HG03378 (cell line): ENCODE results near the gene NFE2L3.
"Not testable (repeated sequence)": the region's sequence is repeated elsewhere in the genome, so short reads cannot be mapped to it uniquely, and the experiment has no call there.

Experiments
- ATAC-seq: cut with Tn5 transposase; IDR thresholded peaks from one replicate; pipeline ENCODE4 v1.9.1; 2021; ENCODE audit warnings: mild to moderate bottlenecking, moderate library complexity; ENCODE audit not compliant: unreplicated experiment

Gene NFE2L3

GRCh38 chr7:26185844-26186180 is 33.8 kb downstream of the NFE2L3 start:
- ATAC-seq, result no peak

- ATAC-seq, result no peak
These were observed 34.6 kb downstream of the NFE2L3 start for GRCh38 chr7:26186364-26187311.

- no peak for ATAC-seq
These were observed 35.6 kb downstream of the NFE2L3 start for GRCh38 chr7:26187380-26188205.

DNA sequence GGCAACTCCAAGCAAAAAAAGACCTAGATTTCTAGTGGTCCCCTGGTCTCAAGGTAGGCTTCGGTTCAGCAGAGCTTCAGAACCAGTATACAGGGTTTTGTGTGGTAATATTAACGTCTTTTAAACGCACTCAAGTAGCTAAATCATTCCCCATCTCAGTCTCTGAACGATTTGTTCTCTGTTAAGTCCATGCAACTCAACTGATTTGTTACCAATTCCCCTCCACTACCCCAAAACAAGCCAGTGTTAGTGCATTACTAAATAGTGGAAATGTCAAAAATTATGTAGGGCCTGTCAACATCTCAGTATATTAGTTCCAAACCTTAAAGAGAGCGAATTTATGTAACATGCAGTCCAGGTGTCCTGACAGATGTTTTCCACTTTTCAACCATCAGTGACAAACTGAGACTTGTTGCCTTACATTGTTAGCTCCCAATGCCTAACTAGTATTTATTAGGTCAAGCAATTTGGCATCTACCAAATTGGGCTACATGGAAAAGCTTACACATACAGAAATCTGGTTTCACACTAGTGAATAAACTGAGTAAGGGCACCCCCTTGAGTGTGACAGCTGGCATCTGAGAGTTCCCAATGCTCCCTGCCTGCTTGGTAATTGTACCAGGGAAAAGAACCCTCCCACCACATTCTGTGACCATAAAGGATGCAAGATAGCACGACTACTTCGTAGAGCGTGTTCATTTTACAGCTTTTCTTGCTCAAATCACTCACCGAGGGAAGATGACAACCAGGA is 36.4 kb downstream of the NFE2L3 start:
- ATAC-seq, result no peak

DNA sequence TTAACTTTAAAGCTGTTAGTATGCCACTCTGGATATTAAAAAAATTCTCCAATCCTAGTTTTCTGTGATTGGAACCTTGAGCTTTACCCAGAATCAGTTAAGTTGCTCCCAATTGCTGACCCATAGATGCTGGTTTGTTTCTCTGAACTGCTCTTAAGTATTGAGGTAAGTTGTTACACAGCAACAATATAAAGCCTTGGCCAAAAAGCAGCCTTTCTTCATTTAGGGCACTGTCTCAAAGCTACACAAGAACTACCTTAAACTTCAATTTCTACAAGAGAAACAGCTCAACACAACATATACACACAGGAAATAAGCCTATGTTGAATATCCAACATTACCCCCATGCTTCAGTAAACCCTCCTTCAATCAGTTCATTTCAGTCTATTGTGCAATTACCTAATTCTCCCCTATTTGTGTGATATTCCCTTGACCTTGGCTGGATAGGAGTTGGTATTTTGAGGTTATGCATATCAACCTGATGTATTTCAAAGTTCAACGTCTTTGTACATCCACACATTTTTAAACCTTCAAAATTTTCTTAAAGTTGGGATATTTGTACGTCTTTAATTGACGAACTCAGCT is 37.1 kb downstream of the NFE2L3 start:
- ATAC-seq, result no peak

DNA sequence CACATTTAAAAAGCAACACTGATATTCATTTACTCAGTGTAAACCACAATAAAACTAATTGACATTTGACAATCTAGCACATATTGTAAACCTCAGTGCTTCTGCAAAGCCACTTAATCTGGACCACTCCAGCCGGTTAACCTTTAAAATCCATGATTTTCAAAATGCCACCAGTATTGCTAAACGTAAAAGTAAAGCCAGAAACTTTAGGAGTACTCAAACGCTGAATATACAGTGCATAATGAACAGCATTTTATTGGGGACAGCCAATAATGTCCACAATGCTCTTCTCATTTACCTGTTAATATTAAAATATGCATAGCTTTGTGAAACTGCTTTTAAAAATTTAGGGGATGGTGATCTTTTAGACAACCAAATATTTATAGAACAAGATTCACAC is 37.7 kb downstream of the NFE2L3 start:
- no peak for ATAC-seq

DNA sequence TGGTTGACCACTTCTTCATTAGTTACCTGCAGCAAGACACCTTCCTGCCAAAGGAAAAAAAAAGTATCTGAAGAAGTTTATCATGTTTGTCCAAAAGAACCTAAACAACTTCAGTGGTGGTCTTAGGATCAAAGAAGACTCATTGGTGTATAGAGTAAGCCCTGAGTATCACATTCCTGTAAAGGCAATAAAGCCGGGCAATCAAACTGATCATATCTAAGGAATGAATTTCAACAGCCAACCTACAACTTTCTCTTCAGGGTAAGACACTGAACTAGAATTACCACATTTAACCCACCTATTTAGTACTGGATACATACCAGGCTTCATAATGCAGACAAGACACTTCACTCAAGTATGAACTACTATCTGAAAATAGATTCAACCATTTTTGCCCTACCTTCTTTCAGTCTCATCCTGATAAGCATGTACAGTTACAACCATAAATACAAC is 38.4 kb downstream of the NFE2L3 start:
- ATAC-seq, result no peak

- no peak for ATAC-seq
These were observed 39.4 kb downstream of the NFE2L3 start for GRCh38 chr7:26191233-26191973.

DNA sequence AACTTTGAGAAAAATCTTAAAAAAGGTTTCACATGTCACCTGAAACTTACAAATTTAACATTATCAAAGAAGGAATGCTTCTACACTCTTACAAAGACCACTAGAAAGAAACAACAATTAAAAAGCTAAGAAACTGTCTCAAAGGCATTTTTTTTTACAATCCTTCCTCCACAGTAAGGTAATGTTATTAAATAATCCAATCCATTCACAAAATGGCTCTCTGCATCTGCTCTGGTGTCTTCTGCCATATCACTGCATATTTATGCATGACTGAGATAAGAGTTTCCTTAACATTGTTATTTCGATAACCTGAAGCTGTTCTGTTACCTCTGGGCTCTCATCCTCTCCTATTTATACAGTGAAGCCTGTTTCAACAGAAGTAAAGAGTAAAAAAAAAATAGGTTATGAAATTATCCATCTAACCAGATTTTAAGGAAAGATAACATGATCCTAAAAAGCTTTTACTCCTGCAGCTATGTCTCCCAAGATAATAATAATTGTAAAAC is 40.0 kb downstream of the NFE2L3 start:
- no peak for ATAC-seq

DNA sequence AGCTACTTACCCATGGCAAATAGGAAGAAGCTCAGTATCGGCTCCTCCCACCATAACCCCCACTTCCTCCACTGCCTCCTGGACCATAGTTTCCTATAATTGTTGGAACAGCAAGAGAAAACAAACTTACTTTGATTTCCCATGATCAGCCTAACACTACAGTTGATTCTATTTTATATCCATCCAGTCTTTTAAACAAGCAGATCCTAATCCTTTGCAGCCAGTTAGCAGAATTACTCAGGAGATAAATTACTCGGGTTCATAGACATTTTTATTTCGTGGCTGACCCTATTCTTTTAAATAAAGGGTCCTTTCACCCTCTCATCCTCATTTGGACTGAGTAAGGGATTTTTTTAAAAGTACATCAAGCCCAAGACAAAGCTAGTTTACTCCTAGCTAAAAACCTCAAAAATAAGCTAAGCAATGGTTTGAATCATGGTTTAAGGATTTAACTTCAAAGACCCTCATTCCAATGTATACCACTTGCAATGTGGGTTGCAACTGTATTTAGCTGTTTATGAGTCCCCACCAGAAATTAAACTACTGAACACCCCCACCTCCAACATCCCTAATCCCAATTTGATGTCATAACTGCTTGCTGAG is 40.6 kb downstream of the NFE2L3 start:
- ATAC-seq, result no peak

- no peak for ATAC-seq
These were observed 41.6 kb downstream of the NFE2L3 start for GRCh38 chr7:26193432-26194207.

GRCh38 chr7:26194764-26195163 is 42.8 kb downstream of the NFE2L3 start:
- not testable (repeated sequence) for ATAC-seq

- no peak for ATAC-seq
These were observed 43.2 kb downstream of the NFE2L3 start for GRCh38 chr7:26195182-26195581.

DNA sequence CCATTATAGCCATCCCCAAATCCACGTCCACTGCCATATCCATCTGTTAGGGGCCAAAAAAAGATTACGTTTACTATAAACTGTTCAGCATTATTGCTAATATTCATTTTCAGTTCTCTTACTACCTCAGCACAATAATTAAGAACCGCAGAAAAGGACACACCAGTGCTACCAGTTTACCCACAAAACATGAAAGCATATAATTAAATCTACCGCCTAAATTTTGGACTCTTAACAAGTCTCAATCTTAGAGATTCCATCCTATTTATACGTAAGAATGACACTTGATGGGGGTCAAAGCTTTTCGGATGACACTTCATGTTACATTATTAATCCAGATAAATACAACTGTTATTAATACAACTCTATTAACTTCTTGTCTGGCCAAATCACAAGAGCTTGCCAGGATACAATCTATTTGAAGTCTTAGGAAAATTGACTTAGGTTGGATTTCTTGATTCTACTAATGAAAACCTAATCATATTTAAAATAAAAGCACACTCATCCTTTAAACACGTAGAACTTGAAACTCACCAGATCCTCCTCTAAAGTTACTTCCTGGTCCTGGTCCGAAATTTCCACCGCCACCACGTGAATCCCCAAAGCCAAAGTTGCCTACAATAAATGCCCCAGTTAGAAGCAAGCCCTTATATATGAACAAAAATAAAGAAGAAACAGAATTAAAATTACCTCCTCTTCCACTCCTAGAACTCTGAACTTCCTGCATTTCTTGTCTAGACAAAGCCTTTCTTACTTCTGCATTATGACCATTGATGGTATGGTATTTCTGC is 44.1 kb downstream of the NFE2L3 start:
- no peak for ATAC-seq

DNA sequence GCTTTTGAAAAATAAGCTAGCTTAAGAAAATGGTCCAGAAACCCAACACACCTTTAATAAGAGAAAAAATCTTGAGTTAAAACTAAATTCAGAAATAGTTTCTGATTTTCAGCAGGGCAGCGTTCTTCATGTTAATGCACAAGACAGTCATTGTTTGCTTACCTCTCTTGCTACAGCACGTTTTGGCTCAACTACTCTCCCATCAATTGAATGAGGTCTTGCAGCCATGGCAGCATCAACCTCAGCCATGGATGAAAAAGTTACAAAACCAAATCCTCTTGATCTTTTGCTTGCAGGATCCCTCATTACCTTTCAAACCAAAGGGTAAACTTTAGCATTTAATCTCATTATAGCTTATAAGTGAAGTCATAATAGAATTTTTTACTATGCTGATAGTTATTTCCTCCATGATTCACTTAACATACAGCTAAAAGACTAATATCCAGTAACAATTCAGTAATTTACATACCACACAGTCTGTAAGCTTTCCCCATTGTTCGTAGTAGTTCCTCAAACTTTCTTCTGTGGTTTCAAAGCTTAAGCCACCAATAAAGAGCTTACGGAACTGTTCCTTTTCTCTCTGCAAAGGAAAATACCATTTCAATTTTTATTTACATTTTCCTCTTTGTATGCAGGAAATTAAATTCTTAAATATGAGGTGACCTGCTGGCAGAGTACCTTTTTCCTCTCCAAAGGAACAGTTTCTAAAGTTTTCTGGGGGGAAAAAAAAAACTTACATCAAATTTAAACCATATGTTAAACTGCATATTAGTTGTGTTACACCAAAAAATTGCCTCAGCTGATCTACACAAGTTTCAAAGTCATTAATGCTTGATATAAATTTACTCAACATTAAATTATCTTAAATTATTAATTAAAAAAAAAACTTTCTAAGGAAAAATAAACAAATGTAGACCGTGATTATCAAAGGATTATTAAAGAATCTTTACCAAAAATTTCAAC is 45.4 kb downstream of the NFE2L3 start:
- ATAC-seq, result no peak

GRCh38 chr7:26198133-26198780 is 46.3 kb downstream of the NFE2L3 start:
- ATAC-seq, result no peak
